ENCODE results near the gene DHRS4L2.
"Not testable (repeated sequence)": the region's sequence is repeated elsewhere in the genome, so short reads cannot be mapped to it uniquely, and the experiment has no call there.

GRCh38 chr14:23988223-23988606, 514 bp upstream of the DHRS4L2 start:
- TF ChIP-seq FOXK2, SUZ12 (IDR thresholded peaks at IDR 0.05): not testable (repeated sequence)
